GM12865 (cell line): ENCODE data around the gene MBNL1.

ENCODE experiments used
- DNase-seq: peaks from one replicate; pipeline ENCODE4 v3.0.0; 2010; ENCODE audit warnings: low read depth
- H3K4me3 ChIP-seq: 2 replicates; pipeline ENCODE4 v1.5.1; 2011; ENCODE audit warnings: mild to moderate bottlenecking, low read depth, low read length, control low read depth
- CTCF ChIP-seq: IDR thresholded peaks from 2 replicates; pipeline ENCODE4 v1.5.1; 2011; ENCODE audit warnings: low read length, control low read depth, low read depth, inconsistent platforms; ENCODE audit not compliant: insufficient read depth; ENCODE audit errors: missing control alignments

MBNL1 gene

GRCh38 chr3:152496286-152496685 is 227.6 kb downstream of the MBNL1 start:
- peak overlapping the region; percentile 34 for H3K4me3 ChIP-seq
- TF ChIP-seq CTCF = no peak
- DNase-seq = no peak

- DNase-seq = peak; percentile 64
- TF ChIP-seq CTCF = no peak
- peak overlapping the region; percentile 34 for H3K4me3 ChIP-seq
Measured at GRCh38 chr3:152496716-152497115, 228.0 kb downstream of the MBNL1 start.

GRCh38 chr3:152497457-152497856 is 228.7 kb downstream of the MBNL1 start:
- no peak for TF ChIP-seq CTCF
- no peak for DNase-seq
- H3K4me3 ChIP-seq = peak overlapping the region; percentile 20

GRCh38 chr3:152497890-152498289 is 229.2 kb downstream of the MBNL1 start:
- TF ChIP-seq CTCF = no peak
- H3K4me3 ChIP-seq = peak overlapping the region; percentile 20; the same call in 1 of the 2 replicates
- no peak for DNase-seq

- no peak for TF ChIP-seq CTCF
- H3K4me3 ChIP-seq = no peak overlapping the region
Measured at GRCh38 chr3:152499791-152500385, 231.2 kb downstream of the MBNL1 start.

GRCh38 chr3:152505926-152506325 is 237.2 kb downstream of the MBNL1 start:
- H3K4me3 ChIP-seq = peak overlapping the region; percentile 29
- peak; percentile 77 for DNase-seq
- no peak for TF ChIP-seq CTCF

More at GRCh38 chr3:152499791-152500385, 231.2 kb downstream of the MBNL1 start:
- DNase-seq = no peak

GRCh38 chr3:152508705-152509104 is 240.0 kb downstream of the MBNL1 start:
- peak; percentile 47 for DNase-seq
- TF ChIP-seq CTCF = no peak
- H3K4me3 ChIP-seq = no peak overlapping the region
